Bronchial epithelial cell (primary cell): Measurements from ENCODE around the gene ADCY1. TPM values are rescaled to one million over a fixed set of nuclear protein-coding genes. Genes with fewer than 3 reads are reported as not detected.
A peak's percentile ranks its signal among the peaks of the same experiment; 100 is the strongest.

Experiments used
- DNase-seq: peaks from one replicate; pipeline ENCODE4 v3.0.0-alpha.2; 2010; ENCODE audit warnings: low read depth
- FAIRE-seq: peaks from 2 replicates; lab custom pipeline; 2011; peaks lifted over from hg19 to GRCh38; lab: Jason Lieb, UNC
- H3K27me3 ChIP-seq: 2 replicates; pipeline ENCODE4 v1.5.1; 2011; ENCODE audit warnings: low read length; ENCODE audit not compliant: control insufficient read depth, insufficient read depth
- H3K36me3 ChIP-seq: 2 replicates; pipeline ENCODE4 v1.5.1; 2011; ENCODE audit warnings: low read length; ENCODE audit not compliant: control insufficient read depth, insufficient read depth
- H3K4me3 ChIP-seq: 2 replicates; pipeline ENCODE4 v1.5.1; 2011; ENCODE audit warnings: mild to moderate bottlenecking, low read depth, low read length, control low read depth
- total RNA-seq: library from RNA; depleted of rRNA; stranded (reverse); fragments of >200 nt; gene quantifications from 2 replicates; pipeline ENCODE4 v1.2.1, GENCODE V29; 2014
- TF ChIP-seq, protein P1 (sequence below): IDR thresholded peaks from 2 replicates; pipeline ENCODE4 v1.5.1; 2011; ENCODE audit warnings: mild to moderate bottlenecking, moderate library complexity, low read length, control low read depth, inconsistent platforms; ENCODE audit not compliant: insufficient read depth, severe bottlenecking

Gene ADCY1
- total RNA-seq, 1 donor from 2014 or later = 0.79 TPM

DNA sequence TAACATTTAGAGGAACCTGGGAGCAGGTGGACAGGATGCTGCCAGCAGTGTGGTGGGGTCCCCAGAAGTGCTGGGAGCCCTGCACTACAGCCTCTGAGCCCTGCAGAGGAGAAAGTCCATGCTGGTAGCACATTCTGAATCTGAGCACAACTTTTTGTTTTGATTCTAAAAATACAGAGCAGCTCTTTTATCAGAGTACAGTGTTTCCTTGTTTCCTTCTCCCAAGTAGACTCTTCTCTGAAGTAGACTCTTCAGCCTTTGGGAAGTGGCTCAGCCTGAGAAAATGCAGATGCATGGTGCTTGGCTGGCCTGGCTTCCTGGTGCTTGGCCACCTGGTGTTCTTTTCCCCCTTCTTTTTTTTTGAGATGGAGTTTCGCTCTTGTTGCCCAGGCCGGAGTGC, 9.1 kb downstream of the ADCY1 start:
- DNase-seq (no peak), FAIRE-seq (no peak)
- no peak overlapping the region for H3K4me3 ChIP-seq
- TF ChIP-seq, protein P1, sequence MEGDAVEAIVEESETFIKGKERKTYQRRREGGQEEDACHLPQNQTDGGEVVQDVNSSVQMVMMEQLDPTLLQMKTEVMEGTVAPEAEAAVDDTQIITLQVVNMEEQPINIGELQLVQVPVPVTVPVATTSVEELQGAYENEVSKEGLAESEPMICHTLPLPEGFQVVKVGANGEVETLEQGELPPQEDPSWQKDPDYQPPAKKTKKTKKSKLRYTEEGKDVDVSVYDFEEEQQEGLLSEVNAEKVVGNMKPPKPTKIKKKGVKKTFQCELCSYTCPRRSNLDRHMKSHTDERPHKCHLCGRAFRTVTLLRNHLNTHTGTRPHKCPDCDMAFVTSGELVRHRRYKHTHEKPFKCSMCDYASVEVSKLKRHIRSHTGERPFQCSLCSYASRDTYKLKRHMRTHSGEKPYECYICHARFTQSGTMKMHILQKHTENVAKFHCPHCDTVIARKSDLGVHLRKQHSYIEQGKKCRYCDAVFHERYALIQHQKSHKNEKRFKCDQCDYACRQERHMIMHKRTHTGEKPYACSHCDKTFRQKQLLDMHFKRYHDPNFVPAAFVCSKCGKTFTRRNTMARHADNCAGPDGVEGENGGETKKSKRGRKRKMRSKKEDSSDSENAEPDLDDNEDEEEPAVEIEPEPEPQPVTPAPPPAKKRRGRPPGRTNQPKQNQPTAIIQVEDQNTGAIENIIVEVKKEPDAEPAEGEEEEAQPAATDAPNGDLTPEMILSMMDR = no peak
- no peaks in the 10 kb centered on the region for H3K36me3 ChIP-seq
- peaks cover 2% of the 10 kb centered on the region for H3K27me3 ChIP-seq

DNA sequence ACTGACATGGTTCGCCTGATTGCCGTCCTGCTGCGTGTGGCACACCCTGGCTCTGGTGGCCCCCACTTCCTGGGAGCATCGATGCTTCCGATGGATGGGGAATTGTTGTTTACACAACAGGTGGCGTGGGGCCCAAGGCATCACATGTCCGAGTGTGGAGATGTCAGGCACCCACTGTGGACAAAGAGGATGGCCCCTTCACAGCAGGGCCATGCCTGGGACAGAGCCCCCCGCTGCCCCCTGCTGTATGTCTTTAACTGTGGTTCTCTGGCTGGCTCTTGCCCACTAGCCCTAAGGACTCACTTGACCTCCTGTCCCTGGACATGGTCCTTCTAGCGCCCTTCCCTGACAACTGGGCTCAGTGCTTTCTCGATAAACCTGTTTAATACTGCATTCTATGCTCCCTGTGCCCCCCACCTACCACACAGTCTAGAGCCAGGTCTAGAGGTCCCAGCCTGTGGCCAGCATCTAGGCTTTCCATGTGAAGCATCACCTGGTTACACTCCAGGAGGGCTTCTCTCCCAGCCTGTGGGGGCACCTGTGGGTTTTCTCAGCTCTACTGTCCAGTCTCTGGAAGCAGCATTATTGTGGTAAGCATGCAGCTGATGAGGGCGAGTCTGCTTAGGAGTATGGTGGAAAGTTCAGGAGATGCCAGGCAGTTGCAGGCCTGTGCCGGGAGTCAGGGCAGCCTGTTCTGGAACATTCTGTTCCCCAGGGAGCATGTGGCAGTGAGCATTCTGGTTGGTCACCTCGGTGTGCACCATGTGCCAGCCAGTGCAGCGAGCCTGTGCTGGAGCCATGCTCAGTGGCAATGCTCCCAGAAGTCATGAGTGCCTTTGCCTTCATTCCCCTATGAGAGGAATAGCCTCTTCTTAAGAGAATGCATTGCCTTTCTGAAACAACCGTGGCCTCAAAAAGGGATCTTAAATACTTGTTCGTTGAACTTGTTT, 10.4 kb downstream of the ADCY1 start:
- peak; percentile 68 for FAIRE-seq
- H3K27me3 ChIP-seq = no peaks in the 10 kb centered on the region

DNA sequence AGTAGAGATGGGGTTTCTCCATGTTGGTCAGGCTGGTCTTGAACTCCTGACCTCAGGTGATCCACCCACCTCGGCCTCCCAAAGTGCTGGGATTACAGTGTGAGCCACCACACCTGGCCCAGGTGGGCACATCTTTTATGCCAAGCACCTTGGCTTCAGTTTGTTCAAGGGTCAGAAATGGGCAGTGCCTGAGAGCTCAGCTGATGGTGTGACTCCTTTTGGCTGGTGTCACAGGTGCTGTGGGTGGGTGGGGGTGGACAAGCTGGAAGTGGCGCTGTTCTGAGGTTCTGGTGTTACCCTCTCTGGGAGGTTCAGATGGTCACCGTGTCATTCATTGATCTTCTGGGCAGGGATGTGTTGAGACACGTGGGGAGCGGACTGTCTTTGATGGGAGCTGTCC, 11.5 kb downstream of the ADCY1 start:
- TF ChIP-seq, protein P1 = no peak
- H3K27me3 ChIP-seq = no peaks in the 10 kb centered on the region
- no peak for DNase-seq
- no peaks in the 10 kb centered on the region for H3K36me3 ChIP-seq
- no peak overlapping the region for H3K4me3 ChIP-seq
- no peak for FAIRE-seq

More for the DNA sequence above, 10.4 kb downstream of the ADCY1 start:
- H3K4me3 ChIP-seq = no peak overlapping the region
- TF ChIP-seq, protein P1 = no peak
- no peak for DNase-seq
- H3K36me3 ChIP-seq = no peaks in the 10 kb centered on the region

DNA sequence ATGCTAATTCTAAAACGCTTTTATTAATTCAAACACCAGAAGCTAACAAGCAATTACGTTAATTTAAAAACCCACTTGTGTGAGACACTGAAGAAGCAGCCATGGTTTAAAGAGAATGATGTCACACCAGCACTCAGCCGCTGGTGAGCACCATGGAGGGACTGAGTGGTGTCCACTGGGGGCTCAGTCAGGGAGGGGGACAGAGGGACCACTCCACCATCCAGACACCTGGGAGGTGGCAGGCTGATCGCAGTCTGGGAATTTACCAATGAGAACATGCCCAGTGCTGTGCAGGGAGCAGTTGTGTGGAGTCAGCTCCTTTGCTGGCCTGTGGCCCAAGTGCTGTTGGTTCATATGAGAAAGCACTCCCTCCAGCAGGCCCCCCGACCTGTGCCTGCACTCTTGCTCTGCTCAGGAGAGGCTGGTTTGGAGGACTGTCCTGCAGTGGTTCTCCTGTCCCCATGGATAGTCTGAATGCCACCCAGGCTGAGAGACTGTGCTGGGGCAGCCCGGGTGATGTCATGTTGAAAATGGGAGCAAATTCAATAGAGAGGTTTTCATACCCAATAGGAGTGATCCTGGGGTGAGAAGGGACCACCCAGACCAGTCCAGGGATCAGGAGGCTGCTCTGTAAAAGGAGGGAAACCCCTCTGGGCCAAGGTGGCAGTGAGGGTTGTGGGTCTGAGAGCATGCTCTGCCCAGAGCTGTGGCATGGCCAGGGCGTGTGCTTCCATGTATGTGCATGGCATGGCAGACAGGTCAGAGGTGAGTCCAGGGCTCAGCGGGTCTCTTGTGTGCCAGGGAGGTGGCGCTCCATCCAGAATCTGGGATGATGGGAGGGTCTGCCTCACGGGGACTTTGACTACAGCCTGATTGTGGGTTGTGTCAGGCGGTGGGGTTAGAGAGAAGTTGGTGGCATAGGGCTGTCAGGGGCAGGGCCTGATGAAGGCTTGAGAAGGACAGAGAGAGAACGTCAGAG, 12.7 kb downstream of the ADCY1 start:
- TF ChIP-seq, protein P1 = no peak
- FAIRE-seq (no peak), DNase-seq (no peak)
- no peak overlapping the region for H3K4me3 ChIP-seq
- H3K27me3 ChIP-seq = no peaks in the 10 kb centered on the region
- no peaks in the 10 kb centered on the region for H3K36me3 ChIP-seq

DNA sequence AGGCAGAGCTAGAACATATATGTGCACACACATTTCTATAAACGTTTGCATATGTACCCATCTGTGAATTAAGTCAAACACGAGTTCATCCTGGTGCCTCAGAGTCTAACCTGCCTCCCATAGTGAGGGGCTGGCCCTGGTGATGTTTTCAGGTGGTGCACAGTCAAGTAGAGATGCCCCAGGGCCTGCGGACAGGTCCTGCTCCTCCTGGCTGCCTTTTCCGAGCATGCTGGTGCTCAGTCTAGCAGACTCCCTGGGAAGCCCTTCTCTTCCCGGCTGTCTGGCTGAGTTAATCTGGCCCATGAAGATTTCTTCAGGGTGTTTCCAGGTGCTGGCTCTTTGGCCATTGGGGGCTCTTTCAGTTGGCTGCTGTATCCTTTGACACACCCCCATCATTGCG, 14.3 kb downstream of the ADCY1 start:
- DNase-seq (no peak), FAIRE-seq (no peak)
- Histone ChIP-seq H3K4me3 (no peak overlapping the region), H3K36me3 (no peaks in the 10 kb centered on the region), H3K27me3 (no peaks in the 10 kb centered on the region)
- TF ChIP-seq, protein P1 = no peak
